Measurements from ENCODE around the gene GRIPAP1. TPM values are rescaled to one million over a fixed set of nuclear protein-coding genes. Genes with fewer than 3 reads are reported as not detected.

GRIPAP1 gene
- total and polyA plus RNA-seq, 2 of the 13 experiments (the other 11 are each of a cell fraction or from before 2014, with no cell fraction given) = 16.1 to 22.6 TPM

GRCh38 chrX:48958635-48959094, 43.4 kb downstream of the GRIPAP1 start (continued):
- TF ChIP-seq SMARCE1 (IDR thresholded peaks at IDR 0.05; ENCODE audit: borderline replicate concordance) (no peak), ARID2 (CRISPR knock-in tag; IDR thresholded peaks at IDR 0.05; ENCODE audit: borderline replicate concordance) (no peak), ZNF713 (CRISPR knock-in tag; IDR thresholded peaks at IDR 0.05) (no peak), POLR2G (IDR thresholded peaks at IDR 0.05; ENCODE audit: low read depth, low read length) (0 out of 2 replicates have a peak, but pooled peaks have one; percentile 40), ZNF878 (CRISPR knock-in tag; IDR thresholded peaks at IDR 0.05) (no peak), ZMYM2 (CRISPR knock-in tag; IDR thresholded peaks at IDR 0.05) (no peak), ZFP62 (CRISPR knock-in tag; IDR thresholded peaks at IDR 0.05) (no peak), TBX3 (IDR thresholded peaks at IDR 0.05; ENCODE audit: borderline replicate concordance) (no peak), XBP1 (CRISPR knock-in tag; IDR thresholded peaks at IDR 0.05) (no peak), ZEB1 (IDR thresholded peaks at IDR 0.05; ENCODE audit: insufficient replicate concordance, low read depth) (no peak), ZNF7 (CRISPR knock-in tag; IDR thresholded peaks at IDR 0.05) (no peak), NPAS2 (CRISPR knock-in tag; IDR thresholded peaks at IDR 0.05; ENCODE audit: borderline replicate concordance) (no peak), ZBTB33 (CRISPR knock-in tag; IDR thresholded peaks at IDR 0.05) (no peak), ZSCAN25 (CRISPR knock-in tag; IDR thresholded peaks at IDR 0.05) (no peak), ZNF121 (CRISPR knock-in tag; IDR thresholded peaks at IDR 0.05) (peak; percentile 86)
- TF ChIP-seq, protein P1, sequence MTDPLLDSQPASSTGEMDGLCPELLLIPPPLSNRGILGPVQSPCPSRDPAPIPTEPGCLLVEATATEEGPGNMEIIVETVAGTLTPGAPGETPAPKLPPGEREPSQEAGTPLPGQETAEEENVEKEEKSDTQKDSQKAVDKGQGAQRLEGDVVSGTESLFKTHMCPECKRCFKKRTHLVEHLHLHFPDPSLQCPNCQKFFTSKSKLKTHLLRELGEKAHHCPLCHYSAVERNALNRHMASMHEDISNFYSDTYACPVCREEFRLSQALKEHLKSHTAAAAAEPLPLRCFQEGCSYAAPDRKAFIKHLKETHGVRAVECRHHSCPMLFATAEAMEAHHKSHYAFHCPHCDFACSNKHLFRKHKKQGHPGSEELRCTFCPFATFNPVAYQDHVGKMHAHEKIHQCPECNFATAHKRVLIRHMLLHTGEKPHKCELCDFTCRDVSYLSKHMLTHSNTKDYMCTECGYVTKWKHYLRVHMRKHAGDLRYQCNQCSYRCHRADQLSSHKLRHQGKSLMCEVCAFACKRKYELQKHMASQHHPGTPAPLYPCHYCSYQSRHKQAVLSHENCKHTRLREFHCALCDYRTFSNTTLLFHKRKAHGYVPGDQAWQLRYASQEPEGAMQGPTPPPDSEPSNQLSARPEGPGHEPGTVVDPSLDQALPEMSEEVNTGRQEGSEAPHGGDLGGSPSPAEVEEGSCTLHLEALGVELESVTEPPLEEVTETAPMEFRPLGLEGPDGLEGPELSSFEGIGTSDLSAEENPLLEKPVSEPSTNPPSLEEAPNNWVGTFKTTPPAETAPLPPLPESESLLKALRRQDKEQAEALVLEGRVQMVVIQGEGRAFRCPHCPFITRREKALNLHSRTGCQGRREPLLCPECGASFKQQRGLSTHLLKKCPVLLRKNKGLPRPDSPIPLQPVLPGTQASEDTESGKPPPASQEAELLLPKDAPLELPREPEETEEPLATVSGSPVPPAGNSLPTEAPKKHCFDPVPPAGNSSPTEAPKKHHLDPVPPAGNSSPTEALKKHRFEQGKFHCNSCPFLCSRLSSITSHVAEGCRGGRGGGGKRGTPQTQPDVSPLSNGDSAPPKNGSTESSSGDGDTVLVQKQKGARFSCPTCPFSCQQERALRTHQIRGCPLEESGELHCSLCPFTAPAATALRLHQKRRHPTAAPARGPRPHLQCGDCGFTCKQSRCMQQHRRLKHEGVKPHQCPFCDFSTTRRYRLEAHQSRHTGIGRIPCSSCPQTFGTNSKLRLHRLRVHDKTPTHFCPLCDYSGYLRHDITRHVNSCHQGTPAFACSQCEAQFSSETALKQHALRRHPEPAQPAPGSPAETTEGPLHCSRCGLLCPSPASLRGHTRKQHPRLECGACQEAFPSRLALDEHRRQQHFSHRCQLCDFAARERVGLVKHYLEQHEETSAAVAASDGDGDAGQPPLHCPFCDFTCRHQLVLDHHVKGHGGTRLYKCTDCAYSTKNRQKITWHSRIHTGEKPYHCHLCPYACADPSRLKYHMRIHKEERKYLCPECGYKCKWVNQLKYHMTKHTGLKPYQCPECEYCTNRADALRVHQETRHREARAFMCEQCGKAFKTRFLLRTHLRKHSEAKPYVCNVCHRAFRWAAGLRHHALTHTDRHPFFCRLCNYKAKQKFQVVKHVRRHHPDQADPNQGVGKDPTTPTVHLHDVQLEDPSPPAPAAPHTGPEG (CRISPR knock-in tag; IDR thresholded peaks at IDR 0.05) = no peak
- TF ChIP-seq, protein P2, sequence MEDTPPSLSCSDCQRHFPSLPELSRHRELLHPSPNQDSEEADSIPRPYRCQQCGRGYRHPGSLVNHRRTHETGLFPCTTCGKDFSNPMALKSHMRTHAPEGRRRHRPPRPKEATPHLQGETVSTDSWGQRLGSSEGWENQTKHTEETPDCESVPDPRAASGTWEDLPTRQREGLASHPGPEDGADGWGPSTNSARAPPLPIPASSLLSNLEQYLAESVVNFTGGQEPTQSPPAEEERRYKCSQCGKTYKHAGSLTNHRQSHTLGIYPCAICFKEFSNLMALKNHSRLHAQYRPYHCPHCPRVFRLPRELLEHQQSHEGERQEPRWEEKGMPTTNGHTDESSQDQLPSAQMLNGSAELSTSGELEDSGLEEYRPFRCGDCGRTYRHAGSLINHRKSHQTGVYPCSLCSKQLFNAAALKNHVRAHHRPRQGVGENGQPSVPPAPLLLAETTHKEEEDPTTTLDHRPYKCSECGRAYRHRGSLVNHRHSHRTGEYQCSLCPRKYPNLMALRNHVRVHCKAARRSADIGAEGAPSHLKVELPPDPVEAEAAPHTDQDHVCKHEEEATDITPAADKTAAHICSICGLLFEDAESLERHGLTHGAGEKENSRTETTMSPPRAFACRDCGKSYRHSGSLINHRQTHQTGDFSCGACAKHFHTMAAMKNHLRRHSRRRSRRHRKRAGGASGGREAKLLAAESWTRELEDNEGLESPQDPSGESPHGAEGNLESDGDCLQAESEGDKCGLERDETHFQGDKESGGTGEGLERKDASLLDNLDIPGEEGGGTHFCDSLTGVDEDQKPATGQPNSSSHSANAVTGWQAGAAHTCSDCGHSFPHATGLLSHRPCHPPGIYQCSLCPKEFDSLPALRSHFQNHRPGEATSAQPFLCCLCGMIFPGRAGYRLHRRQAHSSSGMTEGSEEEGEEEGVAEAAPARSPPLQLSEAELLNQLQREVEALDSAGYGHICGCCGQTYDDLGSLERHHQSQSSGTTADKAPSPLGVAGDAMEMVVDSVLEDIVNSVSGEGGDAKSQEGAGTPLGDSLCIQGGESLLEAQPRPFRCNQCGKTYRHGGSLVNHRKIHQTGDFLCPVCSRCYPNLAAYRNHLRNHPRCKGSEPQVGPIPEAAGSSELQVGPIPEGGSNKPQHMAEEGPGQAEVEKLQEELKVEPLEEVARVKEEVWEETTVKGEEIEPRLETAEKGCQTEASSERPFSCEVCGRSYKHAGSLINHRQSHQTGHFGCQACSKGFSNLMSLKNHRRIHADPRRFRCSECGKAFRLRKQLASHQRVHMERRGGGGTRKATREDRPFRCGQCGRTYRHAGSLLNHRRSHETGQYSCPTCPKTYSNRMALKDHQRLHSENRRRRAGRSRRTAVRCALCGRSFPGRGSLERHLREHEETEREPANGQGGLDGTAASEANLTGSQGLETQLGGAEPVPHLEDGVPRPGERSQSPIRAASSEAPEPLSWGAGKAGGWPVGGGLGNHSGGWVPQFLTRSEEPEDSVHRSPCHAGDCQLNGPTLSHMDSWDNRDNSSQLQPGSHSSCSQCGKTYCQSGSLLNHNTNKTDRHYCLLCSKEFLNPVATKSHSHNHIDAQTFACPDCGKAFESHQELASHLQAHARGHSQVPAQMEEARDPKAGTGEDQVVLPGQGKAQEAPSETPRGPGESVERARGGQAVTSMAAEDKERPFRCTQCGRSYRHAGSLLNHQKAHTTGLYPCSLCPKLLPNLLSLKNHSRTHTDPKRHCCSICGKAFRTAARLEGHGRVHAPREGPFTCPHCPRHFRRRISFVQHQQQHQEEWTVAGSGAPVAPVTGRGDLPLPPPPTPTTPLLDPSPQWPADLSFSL (CRISPR knock-in tag; IDR thresholded peaks at IDR 0.05) = no peak
